ENCODE data around the gene SDK1.

Gene SDK1

DNA sequence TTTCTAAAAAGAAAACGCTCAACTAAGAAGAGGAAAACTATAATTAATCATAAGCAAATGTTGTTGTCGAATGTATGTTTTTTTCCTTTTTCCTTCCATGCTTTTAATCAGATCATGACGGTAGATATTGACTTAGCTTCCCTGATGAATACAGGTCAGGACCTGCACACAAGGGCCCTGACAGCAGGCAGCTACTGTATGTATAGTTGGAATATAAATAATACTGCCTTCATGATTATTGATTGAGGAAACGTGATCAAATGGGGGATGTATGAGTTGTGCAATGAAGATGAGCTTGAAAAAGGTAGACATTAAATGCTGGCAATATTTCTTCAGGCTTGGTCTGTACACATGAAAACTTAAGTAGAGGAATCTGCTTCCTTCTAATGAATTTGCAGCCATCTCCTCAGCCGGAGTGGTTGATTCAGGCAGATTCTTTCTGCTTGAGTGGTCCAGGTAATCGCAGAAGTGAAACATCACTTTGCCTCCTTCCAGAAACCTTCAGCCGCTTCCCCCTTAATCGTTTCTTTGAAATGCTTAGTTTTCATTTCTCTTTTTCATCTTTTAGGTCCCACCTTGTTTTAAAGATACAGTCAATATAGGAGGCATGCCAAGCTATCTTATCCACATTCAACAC lies 656.5 kb downstream of the SDK1 start (continued):
- TF ChIP-seq, protein P1, sequence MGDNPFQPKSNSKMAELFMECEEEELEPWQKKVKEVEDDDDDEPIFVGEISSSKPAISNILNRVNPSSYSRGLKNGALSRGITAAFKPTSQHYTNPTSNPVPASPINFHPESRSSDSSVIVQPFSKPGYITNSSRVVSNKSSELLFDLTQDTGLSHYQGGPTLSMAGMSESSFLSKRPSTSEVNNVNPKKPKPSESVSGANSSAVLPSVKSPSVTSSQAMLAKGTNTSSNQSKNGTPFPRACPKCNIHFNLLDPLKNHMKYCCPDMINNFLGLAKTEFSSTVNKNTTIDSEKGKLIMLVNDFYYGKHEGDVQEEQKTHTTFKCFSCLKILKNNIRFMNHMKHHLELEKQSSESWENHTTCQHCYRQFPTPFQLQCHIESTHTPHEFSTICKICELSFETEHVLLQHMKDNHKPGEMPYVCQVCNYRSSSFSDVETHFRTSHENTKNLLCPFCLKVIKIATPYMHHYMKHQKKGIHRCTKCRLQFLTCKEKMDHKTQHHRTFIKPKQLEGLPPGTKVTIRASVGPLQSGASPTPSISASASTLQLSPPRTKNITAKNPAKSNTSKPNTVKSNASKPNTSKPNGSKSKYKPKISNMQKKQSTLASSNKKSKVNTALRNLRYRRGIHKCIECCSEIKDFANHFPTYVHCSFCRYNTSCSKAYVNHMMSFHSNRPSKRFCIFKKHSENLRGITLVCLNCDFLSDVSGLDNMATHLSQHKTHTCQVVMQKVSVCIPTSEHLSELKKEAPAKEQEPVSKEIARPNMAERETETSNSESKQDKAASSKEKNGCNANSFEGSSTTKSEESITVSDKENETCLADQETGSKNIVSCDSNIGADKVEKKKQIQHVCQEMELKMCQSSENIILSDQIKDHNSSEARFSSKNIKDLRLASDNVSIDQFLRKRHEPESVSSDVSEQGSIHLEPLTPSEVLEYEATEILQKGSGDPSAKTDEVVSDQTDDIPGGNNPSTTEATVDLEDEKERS (tag by site-specific recombination; IDR thresholded peaks at IDR 0.05): no peak
- TF ChIP-seq, protein P2, sequence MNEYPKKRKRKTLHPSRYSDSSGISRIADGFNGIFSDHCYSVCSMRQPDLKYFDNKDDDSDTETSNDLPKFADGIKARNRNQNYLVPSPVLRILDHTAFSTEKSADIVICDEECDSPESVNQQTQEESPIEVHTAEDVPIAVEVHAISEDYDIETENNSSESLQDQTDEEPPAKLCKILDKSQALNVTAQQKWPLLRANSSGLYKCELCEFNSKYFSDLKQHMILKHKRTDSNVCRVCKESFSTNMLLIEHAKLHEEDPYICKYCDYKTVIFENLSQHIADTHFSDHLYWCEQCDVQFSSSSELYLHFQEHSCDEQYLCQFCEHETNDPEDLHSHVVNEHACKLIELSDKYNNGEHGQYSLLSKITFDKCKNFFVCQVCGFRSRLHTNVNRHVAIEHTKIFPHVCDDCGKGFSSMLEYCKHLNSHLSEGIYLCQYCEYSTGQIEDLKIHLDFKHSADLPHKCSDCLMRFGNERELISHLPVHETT (tag by site-specific recombination; IDR thresholded peaks at IDR 0.05): no peak

DNA sequence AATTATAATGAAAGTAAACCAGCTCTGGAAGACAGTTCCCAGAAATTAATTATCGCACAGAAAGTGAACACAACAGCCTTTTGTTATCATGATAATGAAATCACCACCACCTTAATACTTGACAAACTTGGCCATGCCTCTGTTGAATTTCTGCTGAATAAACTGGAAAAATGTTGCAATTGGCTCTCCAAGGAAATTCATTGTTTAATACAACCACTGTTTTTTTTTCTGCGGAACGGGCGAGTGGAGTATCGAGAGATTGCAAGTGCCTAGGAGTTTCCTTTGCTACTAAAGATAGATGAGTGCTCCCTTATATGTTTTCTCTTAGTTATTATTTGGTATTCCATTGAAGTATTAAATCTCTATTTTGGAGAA lies 657.0 kb downstream of the SDK1 start:
- no peaks in the 10 kb centered on the region for H3K4me1 ChIP-seq (ENCODE audit: control insufficient read depth, insufficient read depth, low read length)
- H3K27ac ChIP-seq (ENCODE audit: extremely low read depth, low read depth, low read length): no peak overlapping the region
- TF ChIP-seq, protein P3, sequence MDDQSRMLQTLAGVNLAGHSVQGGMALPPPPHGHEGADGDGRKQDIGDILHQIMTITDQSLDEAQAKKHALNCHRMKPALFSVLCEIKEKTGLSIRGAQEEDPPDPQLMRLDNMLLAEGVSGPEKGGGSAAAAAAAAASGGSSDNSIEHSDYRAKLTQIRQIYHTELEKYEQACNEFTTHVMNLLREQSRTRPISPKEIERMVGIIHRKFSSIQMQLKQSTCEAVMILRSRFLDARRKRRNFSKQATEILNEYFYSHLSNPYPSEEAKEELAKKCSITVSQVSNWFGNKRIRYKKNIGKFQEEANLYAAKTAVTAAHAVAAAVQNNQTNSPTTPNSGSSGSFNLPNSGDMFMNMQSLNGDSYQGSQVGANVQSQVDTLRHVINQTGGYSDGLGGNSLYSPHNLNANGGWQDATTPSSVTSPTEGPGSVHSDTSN (CRISPR knock-in tag; IDR thresholded peaks at IDR 0.05): no peak
- TF ChIP-seq PRDM1 (tag by site-specific recombination; IDR thresholded peaks at IDR 0.05) (no peak), ZNF777 (tag by site-specific recombination; IDR thresholded peaks at IDR 0.05; ENCODE audit: borderline replicate concordance) (no peak), ZNF501 (tag by site-specific recombination; IDR thresholded peaks at IDR 0.05) (no peak), ZNF157 (tag by site-specific recombination; IDR thresholded peaks at IDR 0.05) (no peak), ZNF521 (tag by site-specific recombination; IDR thresholded peaks at IDR 0.05) (no peak), ZNF239 (tag by site-specific recombination; IDR thresholded peaks at IDR 0.05) (no peak), ZNF175 (tag by site-specific recombination; IDR thresholded peaks at IDR 0.05) (no peak), KLF9 (tag by site-specific recombination; IDR thresholded peaks at IDR 0.05; ENCODE audit: low read depth) (no peak)
- TF ChIP-seq, protein P4, sequence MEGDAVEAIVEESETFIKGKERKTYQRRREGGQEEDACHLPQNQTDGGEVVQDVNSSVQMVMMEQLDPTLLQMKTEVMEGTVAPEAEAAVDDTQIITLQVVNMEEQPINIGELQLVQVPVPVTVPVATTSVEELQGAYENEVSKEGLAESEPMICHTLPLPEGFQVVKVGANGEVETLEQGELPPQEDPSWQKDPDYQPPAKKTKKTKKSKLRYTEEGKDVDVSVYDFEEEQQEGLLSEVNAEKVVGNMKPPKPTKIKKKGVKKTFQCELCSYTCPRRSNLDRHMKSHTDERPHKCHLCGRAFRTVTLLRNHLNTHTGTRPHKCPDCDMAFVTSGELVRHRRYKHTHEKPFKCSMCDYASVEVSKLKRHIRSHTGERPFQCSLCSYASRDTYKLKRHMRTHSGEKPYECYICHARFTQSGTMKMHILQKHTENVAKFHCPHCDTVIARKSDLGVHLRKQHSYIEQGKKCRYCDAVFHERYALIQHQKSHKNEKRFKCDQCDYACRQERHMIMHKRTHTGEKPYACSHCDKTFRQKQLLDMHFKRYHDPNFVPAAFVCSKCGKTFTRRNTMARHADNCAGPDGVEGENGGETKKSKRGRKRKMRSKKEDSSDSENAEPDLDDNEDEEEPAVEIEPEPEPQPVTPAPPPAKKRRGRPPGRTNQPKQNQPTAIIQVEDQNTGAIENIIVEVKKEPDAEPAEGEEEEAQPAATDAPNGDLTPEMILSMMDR (tag by site-specific recombination; IDR thresholded peaks at IDR 0.05): no peak
- TF ChIP-seq, protein P5, sequence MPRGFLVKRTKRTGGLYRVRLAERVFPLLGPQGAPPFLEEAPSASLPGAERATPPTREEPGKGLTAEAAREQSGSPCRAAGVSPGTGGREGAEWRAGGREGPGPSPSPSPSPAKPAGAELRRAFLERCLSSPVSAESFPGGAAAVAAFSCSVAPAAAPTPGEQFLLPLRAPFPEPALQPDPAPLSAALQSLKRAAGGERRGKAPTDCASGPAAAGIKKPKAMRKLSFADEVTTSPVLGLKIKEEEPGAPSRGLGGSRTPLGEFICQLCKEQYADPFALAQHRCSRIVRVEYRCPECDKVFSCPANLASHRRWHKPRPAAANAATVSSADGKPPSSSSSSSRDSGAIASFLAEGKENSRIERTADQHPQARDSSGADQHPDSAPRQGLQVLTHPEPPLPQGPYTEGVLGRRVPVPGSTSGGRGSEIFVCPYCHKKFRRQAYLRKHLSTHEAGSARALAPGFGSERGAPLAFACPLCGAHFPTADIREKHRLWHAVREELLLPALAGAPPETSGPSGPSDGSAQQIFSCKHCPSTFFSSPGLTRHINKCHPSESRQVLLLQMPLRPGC (tag by site-specific recombination; IDR thresholded peaks at IDR 0.05): no peak
- TF ChIP-seq, protein P6, sequence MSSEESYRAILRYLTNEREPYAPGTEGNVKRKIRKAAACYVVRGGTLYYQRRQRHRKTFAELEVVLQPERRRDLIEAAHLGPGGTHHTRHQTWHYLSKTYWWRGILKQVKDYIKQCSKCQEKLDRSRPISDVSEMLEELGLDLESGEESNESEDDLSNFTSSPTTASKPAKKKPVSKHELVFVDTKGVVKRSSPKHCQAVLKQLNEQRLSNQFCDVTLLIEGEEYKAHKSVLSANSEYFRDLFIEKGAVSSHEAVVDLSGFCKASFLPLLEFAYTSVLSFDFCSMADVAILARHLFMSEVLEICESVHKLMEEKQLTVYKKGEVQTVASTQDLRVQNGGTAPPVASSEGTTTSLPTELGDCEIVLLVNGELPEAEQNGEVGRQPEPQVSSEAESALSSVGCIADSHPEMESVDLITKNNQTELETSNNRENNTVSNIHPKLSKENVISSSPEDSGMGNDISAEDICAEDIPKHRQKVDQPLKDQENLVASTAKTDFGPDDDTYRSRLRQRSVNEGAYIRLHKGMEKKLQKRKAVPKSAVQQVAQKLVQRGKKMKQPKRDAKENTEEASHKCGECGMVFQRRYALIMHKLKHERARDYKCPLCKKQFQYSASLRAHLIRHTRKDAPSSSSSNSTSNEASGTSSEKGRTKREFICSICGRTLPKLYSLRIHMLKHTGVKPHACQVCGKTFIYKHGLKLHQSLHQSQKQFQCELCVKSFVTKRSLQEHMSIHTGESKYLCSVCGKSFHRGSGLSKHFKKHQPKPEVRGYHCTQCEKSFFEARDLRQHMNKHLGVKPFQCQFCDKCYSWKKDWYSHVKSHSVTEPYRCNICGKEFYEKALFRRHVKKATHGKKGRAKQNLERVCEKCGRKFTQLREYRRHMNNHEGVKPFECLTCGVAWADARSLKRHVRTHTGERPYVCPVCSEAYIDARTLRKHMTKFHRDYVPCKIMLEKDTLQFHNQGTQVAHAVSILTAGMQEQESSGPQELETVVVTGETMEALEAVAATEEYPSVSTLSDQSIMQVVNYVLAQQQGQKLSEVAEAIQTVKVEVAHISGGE (tag by site-specific recombination; conservative IDR thresholded peaks at IDR 0.05; ENCODE audit: low read depth): no peak
- no peak overlapping the region for H3K4me3 ChIP-seq (ENCODE audit: low read depth, low read length)
- no peaks in the 10 kb centered on the region for H3K9me3 ChIP-seq (ENCODE audit: control insufficient read depth, insufficient read depth, low read depth, low read length)
- POLR2A ChIA-PET: no interaction called here
- CTCF ChIA-PET: no interaction called here
- H3K36me3 ChIP-seq (ENCODE audit: control insufficient read depth in 2 of 2, insufficient read depth in 1 of 2, low read length in 2 of 2): peaks cover 0 to 3% of the 10 kb centered on the region in 2 experiments; a peak in 1 of 3 replicates

All from HEK293 (cell line).